ENCODE data around the gene SH3TC1.

GRCh38 chr4:8225706-8226443 lies 26.8 kb downstream of the SH3TC1 start:
- TF ChIP-seq CTCF (IDR thresholded peaks at IDR 0.05) (no peak), POLR2AphosphoS5 (IDR thresholded peaks at IDR 0.05) (no peak), POLR2A (IDR thresholded peaks at IDR 0.05; ENCODE audit: low read depth) (no peak), EP300 (IDR thresholded peaks at IDR 0.05) (no peak)

Data from esophagus muscularis mucosa (tissue), 4 donors.